HG03196 (cell line): Measurements from ENCODE around the gene SHISA4.

Source experiments
- ATAC-seq: cut with Tn5 transposase; IDR thresholded peaks from one replicate; pipeline ENCODE4 v1.9.1; 2021; ENCODE audit not compliant: unreplicated experiment

SHISA4 gene

GRCh38 chr1:201881617-201882016 is 7.1 kb upstream of the SHISA4 start:
- ATAC-seq, result no peak

- no peak for ATAC-seq
Measured at GRCh38 chr1:201882665-201883132, 6.0 kb upstream of the SHISA4 start.

DNA sequence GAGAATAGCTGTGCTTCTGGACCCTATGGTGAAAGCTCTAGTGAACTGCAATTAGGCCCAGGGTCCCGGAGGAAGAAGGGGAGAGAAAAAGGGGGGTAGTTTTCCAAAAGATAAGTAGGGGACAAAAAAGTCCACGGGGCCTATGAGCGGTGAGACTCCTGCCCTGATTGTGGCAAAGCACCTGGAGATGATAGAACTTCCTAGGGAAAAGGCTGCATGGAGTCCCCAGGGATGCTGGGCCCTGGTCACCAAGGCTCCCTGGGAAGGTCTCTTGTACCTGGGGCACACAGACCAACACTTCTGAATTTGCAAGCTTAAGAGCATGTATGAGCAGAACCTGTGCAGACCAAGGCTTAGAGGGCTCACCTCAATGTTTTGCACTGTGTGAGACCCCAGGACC is 5.4 kb upstream of the SHISA4 start:
- ATAC-seq, result no peak

GRCh38 chr1:201883786-201884185 is 4.9 kb upstream of the SHISA4 start:
- ATAC-seq, result no peak

DNA sequence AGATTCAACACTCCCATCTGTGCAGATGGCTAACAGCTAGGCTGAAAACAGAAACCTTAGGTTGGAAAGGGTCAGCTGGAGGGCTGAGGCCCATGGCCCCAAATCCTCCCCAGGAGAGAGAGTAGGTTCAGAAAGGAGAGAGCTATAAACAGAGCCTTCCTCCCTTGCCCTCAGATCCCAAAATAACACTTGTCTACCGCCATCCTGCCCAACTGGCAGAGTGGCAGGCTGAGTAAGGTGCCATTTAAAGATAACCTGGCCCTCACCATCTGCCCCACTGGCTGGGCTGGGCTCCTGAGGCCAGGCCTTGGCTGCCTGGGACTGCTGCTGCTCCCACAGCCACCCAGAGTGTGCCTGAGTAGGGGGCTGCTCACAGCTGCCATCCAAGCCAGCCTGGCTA is 4.3 kb upstream of the SHISA4 start:
- ATAC-seq, result no peak

- ATAC-seq, result no peak
Measured at GRCh38 chr1:201885531-201886075, 3.1 kb upstream of the SHISA4 start.

GRCh38 chr1:201886103-201886885 is 2.4 kb upstream of the SHISA4 start:
- no peak for ATAC-seq

- ATAC-seq, result no peak
Measured at GRCh38 chr1:201887116-201887866, 1.4 kb upstream of the SHISA4 start.

GRCh38 chr1:201889090-201889968 is 631 bp downstream of the SHISA4 start:
- ATAC-seq, result no peak

- ATAC-seq, result no peak
Measured at GRCh38 chr1:201890223-201890622, 1.5 kb downstream of the SHISA4 start.

- no peak for ATAC-seq
Measured at GRCh38 chr1:201890806-201891450, 2.2 kb downstream of the SHISA4 start.

DNA sequence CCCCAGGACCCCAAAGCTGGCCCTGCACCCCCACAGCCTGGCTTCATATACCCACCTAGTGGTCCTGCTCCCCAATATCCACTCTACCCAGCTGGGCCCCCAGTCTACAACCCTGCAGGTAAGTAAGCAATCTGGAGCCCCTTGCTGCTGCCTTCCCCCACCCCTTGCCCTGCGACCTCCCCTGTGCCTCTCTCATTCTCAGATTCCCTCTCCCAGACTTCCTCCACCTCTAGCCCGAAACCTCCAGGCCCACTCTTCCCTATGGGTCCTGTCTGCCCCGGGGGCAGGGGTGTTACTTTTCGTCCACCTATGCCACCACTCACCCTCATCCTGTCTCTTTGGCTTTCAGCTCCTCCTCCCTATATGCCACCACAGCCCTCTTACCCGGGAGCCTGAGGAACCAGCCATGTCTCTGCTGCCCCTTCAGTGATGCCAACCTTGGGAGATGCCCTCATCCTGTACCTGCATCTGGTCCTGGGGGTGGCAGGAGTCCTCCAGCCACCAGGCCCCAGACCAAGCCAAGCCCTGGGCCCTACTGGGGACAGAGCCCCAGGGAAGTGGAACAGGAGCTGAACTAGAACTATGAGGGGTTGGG is 2.9 kb downstream of the SHISA4 start:
- ATAC-seq, result no peak

- no peak for ATAC-seq
Measured at GRCh38 chr1:201892211-201892610, 3.5 kb downstream of the SHISA4 start.

DNA sequence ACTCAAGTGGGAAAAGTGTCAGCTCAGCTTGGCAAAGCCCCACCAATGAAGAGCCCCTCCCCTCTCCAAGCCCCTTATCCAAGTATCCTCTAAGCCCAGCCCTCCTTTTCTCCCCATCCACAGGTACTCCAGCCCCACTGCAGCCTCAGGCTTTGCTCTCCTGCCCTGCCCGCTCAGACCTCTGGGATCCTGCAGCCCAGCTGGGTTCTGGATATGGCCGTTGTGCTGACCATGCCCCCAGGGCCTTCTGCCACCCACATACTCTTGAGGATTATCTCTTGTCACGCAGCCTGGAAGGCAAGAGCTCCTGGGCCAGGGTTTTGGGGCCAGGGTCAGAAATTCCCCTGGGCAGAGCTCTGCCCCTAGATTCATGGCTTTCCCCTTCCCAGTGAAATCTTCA is 4.7 kb downstream of the SHISA4 start:
- no peak for ATAC-seq

DNA sequence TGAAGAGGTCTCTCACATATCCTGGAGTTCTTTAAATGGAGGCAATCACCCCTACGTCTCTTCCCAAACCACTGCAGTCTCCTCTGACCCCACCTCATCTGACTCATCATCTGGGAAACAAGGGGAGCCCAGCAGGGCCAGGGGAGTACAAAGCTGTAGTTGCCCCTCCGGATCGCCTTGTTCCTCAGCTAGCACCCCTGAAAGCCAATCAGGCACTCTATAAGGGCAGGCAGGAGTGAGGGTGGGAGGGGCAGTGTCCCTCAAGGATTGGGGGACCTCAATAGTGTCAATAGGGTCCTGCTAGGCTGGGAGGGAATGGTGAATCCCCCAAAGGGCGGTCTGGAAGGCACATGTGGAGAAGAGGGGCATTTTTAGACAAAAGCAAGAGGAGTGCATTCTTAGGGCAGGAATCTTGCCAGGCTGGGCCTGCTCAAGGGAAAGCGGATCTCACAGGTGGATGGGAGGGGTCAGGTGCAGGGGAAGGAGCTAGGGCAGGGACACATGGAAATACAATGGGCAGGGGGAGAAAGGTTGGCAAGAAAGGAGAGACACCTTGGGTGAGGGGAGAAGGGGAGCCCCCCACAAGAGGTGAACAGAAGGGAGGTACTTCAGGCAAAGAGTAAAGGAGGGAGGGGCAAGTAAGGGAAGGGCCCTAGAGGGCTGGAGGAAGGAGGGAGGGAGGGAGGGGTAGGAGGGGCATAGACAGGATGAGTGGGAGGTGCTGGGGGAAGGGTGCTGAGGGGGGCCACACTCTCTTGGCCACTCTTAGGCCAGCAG is 5.8 kb downstream of the SHISA4 start:
- no peak for ATAC-seq

- no peak for ATAC-seq
Measured at GRCh38 chr1:201895120-201895665, 6.5 kb downstream of the SHISA4 start.

DNA sequence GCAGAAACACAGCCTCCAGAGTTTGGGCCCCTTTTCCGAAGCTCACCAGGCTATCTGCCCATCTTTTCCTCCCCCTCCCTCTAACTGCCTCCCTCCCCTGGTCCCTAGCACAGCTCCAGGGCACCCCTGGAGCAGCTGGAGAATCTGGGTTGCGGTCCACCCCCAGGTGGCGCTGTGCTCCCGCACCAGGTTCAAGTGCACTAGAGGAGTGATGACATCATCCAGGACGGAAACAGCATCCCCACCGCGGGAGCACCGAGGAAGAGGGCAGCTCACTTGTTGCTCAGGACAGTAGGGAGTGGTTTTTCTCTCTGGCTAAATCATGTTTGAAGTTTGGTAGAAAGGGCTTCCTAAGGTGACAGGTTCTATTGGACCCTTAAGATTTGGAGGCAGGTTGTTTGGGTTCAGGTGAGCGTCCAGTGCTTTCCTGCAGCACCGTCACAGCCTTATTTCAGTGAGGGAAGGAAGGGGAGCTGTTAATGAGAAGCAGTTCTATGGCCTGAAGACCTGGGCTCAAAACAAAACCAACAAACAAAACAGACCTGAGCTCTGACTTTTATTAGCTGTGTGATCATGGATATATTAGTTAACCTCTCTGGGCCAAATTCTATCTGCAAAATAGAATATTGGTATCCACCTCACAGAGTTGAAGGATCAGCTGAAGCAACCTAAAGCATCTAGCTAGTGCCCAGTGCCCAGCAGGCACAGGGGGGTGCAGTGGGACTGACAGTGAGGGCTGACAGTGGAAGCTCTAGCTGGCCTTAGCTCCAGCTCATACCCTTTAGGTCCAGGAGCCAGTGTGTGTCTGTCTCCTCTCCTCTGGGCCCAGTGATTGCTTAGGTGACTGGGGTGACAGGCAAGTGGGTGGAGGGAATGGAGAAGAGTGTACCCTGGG is 7.5 kb downstream of the SHISA4 start:
- ATAC-seq, result peak; percentile 78

- no peak for ATAC-seq
Measured at GRCh38 chr1:201896951-201897391, 8.3 kb downstream of the SHISA4 start.
